ENCODE data around the gene MYL12A. TPM values are rescaled to one million over a fixed set of nuclear protein-coding genes. Genes with fewer than 3 reads are reported as not detected.
A peak's percentile ranks its signal among the peaks of the same experiment; 100 is the strongest.

Gene MYL12A
- total and polyA plus RNA-seq, 2 experiments from 2014 or later: 456 to 692 TPM

- H3K4me3 ChIP-seq: no peak overlapping the region
- no peaks in the 10 kb centered on the region for H3K9me2 ChIP-seq (replicated peaks; ENCODE audit: insufficient read depth)
- TF ChIP-seq EZH2 (IDR thresholded peaks at IDR 0.05; ENCODE audit: borderline replicate concordance): no peak
- no peak for TF ChIP-seq EZH2phosphoT487 (IDR thresholded peaks at IDR 0.05; ENCODE audit: low read depth, severe bottlenecking, unreplicated experiment)
- TF ChIP-seq CTCF (IDR thresholded peaks at IDR 0.05; ENCODE audit: poor library complexity): no peak
- no peaks in the 10 kb centered on the region for H3K9me3 ChIP-seq (ENCODE audit: low read depth)
- peak overlapping the region; percentile 75 for H3K4me2 ChIP-seq
- no peak overlapping the region for H2AFZ ChIP-seq
- H3K27me3 ChIP-seq: no peaks in the 10 kb centered on the region
- no peak overlapping the region for H3K27ac ChIP-seq
- H3K4me1 ChIP-seq (ENCODE audit: insufficient read depth): peaks cover 43% of the 10 kb centered on the region
- H3K79me2 ChIP-seq: peaks cover 100% of the 10 kb centered on the region
- no peak for DNase-seq (ENCODE audit: low spot score)
- H3K36me3 ChIP-seq (replicated peaks; ENCODE audit: insufficient read depth, low read depth): no peaks in the 10 kb centered on the region
- peaks cover 100% of the 10 kb centered on the region for H4K20me1 ChIP-seq (ENCODE audit: insufficient read depth, poor library complexity, severe bottlenecking)
Measured at GRCh38 chr18:3268306-3268705, 20.7 kb downstream of the MYL12A start.

GRCh38 chr18:3269241-3269913 lies 21.8 kb downstream of the MYL12A start:
- Histone ChIP-seq H2AFZ (no peak overlapping the region), H3K36me3 (replicated peaks; ENCODE audit: insufficient read depth, low read depth) (no peaks in the 10 kb centered on the region), H3K4me3 (no peak overlapping the region), H4K20me1 (ENCODE audit: insufficient read depth, poor library complexity, severe bottlenecking) (peaks cover 100% of the 10 kb centered on the region), H3K27me3 (no peaks in the 10 kb centered on the region), H3K4me2 (peak overlapping the region; percentile 75), H3K79me2 (peaks cover 100% of the 10 kb centered on the region), H3K9me2 (replicated peaks; ENCODE audit: insufficient read depth) (no peaks in the 10 kb centered on the region), H3K9me3 (ENCODE audit: low read depth) (no peaks in the 10 kb centered on the region), H3K27ac (peak overlapping the region; percentile 17), H3K4me1 (ENCODE audit: insufficient read depth) (peaks cover 37% of the 10 kb centered on the region)
- TF ChIP-seq EZH2phosphoT487 (IDR thresholded peaks at IDR 0.05; ENCODE audit: low read depth, severe bottlenecking, unreplicated experiment): no peak
- no peak for TF ChIP-seq EZH2 (IDR thresholded peaks at IDR 0.05; ENCODE audit: borderline replicate concordance)
- no peak for TF ChIP-seq CTCF (IDR thresholded peaks at IDR 0.05; ENCODE audit: poor library complexity)
- DNase-seq (ENCODE audit: low spot score): no peak
- WGBS (ENCODE audit: low lambda C conversion rate, missing lambda C conversion rate): 89% methylated on average over 4 of the region's 4 CpGs

GRCh38 chr18:3269914-3270299 lies 22.3 kb downstream of the MYL12A start:
- H3K27me3 ChIP-seq: no peaks in the 10 kb centered on the region
- H3K9me3 ChIP-seq (ENCODE audit: low read depth): no peaks in the 10 kb centered on the region
- H3K36me3 ChIP-seq (replicated peaks; ENCODE audit: insufficient read depth, low read depth): peaks cover 2% of the 10 kb centered on the region
- H3K9me2 ChIP-seq (replicated peaks; ENCODE audit: insufficient read depth): no peaks in the 10 kb centered on the region
- no peak overlapping the region for H3K4me3 ChIP-seq
- peaks cover 100% of the 10 kb centered on the region for H3K79me2 ChIP-seq
- TF ChIP-seq EZH2 (IDR thresholded peaks at IDR 0.05; ENCODE audit: borderline replicate concordance) (no peak), EZH2phosphoT487 (IDR thresholded peaks at IDR 0.05; ENCODE audit: low read depth, severe bottlenecking, unreplicated experiment) (no peak), CTCF (IDR thresholded peaks at IDR 0.05; ENCODE audit: poor library complexity) (no peak)
- 97% methylated on average over 1 of the region's 1 CpG for WGBS (ENCODE audit: low lambda C conversion rate, missing lambda C conversion rate)
- H3K27ac ChIP-seq: no peak overlapping the region
- no peak for DNase-seq (ENCODE audit: low spot score)
- H2AFZ ChIP-seq: no peak overlapping the region
- peak overlapping the region; percentile 75 for H3K4me2 ChIP-seq
- peaks cover 33% of the 10 kb centered on the region for H3K4me1 ChIP-seq (ENCODE audit: insufficient read depth)
- H4K20me1 ChIP-seq (ENCODE audit: insufficient read depth, poor library complexity, severe bottlenecking): peaks cover 96% of the 10 kb centered on the region
